ENCODE measurements around the gene RNF224.

RNF224 gene

GRCh38 chr9:137270929-137271695, 43.8 kb downstream of the RNF224 start:
- DNase-seq (ENCODE audit: low read depth in 2 of 2, low spot score in 1 of 2): no peak

GRCh38 chr9:137271696-137272076, 44.4 kb downstream of the RNF224 start:
- no peak for DNase-seq (ENCODE audit: low read depth in 2 of 2, low spot score in 1 of 2)

GRCh38 chr9:137272241-137273094, 45.2 kb downstream of the RNF224 start:
- no peak for DNase-seq (ENCODE audit: low read depth in 2 of 2, low spot score in 1 of 2)

- DNase-seq (ENCODE audit: low read depth in 2 of 2, low spot score in 1 of 2): no peak
Observed at GRCh38 chr9:137273095-137273490, 45.8 kb downstream of the RNF224 start.

- no peak for DNase-seq (ENCODE audit: low read depth in 2 of 2, low spot score in 1 of 2)
Observed at GRCh38 chr9:137273611-137274320, 46.5 kb downstream of the RNF224 start.

GRCh38 chr9:137275203-137275587, 47.9 kb downstream of the RNF224 start:
- DNase-seq (ENCODE audit: low read depth in 2 of 2, low spot score in 1 of 2): no peak

GRCh38 chr9:137275588-137276472, 48.5 kb downstream of the RNF224 start:
- no peak for DNase-seq (ENCODE audit: low read depth in 2 of 2, low spot score in 1 of 2)

- no peak for DNase-seq (ENCODE audit: low read depth in 2 of 2, low spot score in 1 of 2)
Observed at GRCh38 chr9:137276473-137277328, 49.4 kb downstream of the RNF224 start.

GRCh38 chr9:137277329-137278041, 50.2 kb downstream of the RNF224 start, which contains the start of gene TOR4A:
Gene TOR4A (plus strand): TSS chr9:137277726. CDS start chr9:137278690, 964 bp downstream.
- DNase-seq (ENCODE audit: low read depth in 2 of 2, low spot score in 1 of 2): no peak

GRCh38 chr9:137278061-137278701, 50.9 kb downstream of the RNF224 start:
- no peak for DNase-seq (ENCODE audit: low read depth in 2 of 2, low spot score in 1 of 2)
